OCI-LY1 (cell line): Measurements from ENCODE around the gene PCDHGB2.

ENCODE experiments used
- EZH2 ChIP-seq: fragments of 200-600 bp; sonication (generic), shearing (Covaris generic); IDR thresholded peaks from 2 replicates; pipeline ENCODE4 v1.8.0; 2017; ENCODE audit warnings: borderline replicate concordance, mixed run types, mild to moderate bottlenecking, antibody characterized with exemption, low read length, moderate library complexity, mixed read lengths
- TF ChIP-seq, protein P1 (sequence below): fragments of 200-600 bp; sonication (generic), shearing (Covaris generic); IDR thresholded peaks from 2 replicates; pipeline ENCODE4 v1.5.1; 2017; ENCODE audit warnings: mild to moderate bottlenecking, antibody characterized with exemption, low read length, moderate library complexity, mixed read lengths

DNA sequence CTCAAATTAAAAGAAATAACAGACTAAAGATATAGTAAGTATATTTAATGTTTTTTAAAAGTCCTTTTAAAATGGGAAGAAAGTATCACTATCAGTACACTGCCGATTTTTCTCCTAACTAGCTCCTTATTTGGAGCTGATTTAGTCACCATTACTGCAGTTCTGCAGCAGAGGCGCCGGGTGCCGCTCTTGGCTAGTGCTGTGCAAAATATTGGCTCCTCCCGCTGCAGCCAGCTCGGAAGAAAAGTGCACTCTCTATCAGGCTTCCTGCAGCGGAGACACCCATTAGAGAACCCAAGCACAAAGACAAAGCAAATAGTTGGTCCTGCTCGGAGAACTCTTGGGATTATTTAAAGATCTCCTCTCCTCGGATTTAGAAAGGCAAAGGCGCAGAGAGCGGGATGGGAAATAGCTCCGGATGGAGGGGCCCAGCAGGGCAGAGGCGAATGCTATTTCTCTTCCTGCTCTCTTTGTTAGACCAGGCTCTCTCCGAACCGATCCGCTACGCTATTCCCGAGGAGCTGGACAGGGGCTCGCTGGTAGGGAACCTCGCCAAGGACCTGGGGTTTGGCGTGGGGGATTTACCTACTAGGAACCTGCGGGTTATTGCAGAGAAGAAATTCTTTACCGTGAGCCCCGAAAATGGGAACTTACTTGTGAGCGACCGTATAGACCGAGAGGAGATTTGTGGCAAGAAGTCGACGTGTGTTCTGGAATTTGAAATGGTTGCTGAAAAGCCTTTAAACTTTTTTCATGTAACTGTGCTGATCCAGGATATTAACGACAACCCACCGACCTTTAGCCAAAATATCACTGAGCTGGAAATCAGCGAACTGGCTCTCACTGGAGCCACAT, 10.4 kb downstream of the PCDHGB2 start, which contains the start of gene PCDHGB3:
- TF ChIP-seq, protein P1, sequence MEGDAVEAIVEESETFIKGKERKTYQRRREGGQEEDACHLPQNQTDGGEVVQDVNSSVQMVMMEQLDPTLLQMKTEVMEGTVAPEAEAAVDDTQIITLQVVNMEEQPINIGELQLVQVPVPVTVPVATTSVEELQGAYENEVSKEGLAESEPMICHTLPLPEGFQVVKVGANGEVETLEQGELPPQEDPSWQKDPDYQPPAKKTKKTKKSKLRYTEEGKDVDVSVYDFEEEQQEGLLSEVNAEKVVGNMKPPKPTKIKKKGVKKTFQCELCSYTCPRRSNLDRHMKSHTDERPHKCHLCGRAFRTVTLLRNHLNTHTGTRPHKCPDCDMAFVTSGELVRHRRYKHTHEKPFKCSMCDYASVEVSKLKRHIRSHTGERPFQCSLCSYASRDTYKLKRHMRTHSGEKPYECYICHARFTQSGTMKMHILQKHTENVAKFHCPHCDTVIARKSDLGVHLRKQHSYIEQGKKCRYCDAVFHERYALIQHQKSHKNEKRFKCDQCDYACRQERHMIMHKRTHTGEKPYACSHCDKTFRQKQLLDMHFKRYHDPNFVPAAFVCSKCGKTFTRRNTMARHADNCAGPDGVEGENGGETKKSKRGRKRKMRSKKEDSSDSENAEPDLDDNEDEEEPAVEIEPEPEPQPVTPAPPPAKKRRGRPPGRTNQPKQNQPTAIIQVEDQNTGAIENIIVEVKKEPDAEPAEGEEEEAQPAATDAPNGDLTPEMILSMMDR: 0 out of 2 replicates have a peak, but pooled peaks have one; percentile 13
- no peak for TF ChIP-seq EZH2
